ENCODE data around the gene KLK3. TPM values are rescaled to one million over a fixed set of nuclear protein-coding genes. Genes with fewer than 3 reads are reported as not detected.

Gene KLK3
- total RNA-seq, 1 experiment from 2014 or later = not detected

- no TSS peak for BruUV-seq (replicated peaks)
- CTCF ChIA-PET = no interaction called here
- TF ChIP-seq CEBPB (IDR thresholded peaks at IDR 0.05; ENCODE audit: low read depth) (no peak), ZBTB33 (IDR thresholded peaks at IDR 0.05; ENCODE audit: extremely low read depth, insufficient replicate concordance, low read length) (no peak), SIN3A (IDR thresholded peaks at IDR 0.05; ENCODE audit: low read depth) (no peak), ZNF274 (IDR thresholded peaks at IDR 0.05; ENCODE audit: low read depth, low read length) (no peak), SRF (IDR thresholded peaks at IDR 0.05; ENCODE audit: low read depth) (no peak), REST (IDR thresholded peaks at IDR 0.05; ENCODE audit: low read depth) (no peak), POLR2A (IDR thresholded peaks at IDR 0.05; ENCODE audit: borderline replicate concordance, extremely low read depth, insufficient read depth, insufficient read length) (no peak), ZFX (IDR thresholded peaks at IDR 0.05) (no peak), JUND (IDR thresholded peaks at IDR 0.05) (no peak), EGR1 (IDR thresholded peaks at IDR 0.05; ENCODE audit: low read depth) (no peak), POLR2AphosphoS5 (IDR thresholded peaks at IDR 0.05; ENCODE audit: low read depth, low read length) (no peak), YY1 (IDR thresholded peaks at IDR 0.05; ENCODE audit: extremely low read depth, insufficient replicate concordance, low read depth, low read length) (no peak), SP1 (IDR thresholded peaks at IDR 0.05; ENCODE audit: low read depth) (no peak), ELF1 (IDR thresholded peaks at IDR 0.05; ENCODE audit: borderline replicate concordance, low read depth) (no peak), EZH2phosphoT487 (IDR thresholded peaks at IDR 0.05; ENCODE audit: borderline replicate concordance) (no peak), EZH2 (IDR thresholded peaks at IDR 0.05) (no peak), FOSL1 (IDR thresholded peaks at IDR 0.05; ENCODE audit: low read depth) (no peak), TCF7L2 (IDR thresholded peaks at IDR 0.05; ENCODE audit: borderline replicate concordance, extremely low read depth, insufficient read depth, insufficient read length) (no peak), MAX (IDR thresholded peaks at IDR 0.05) (no peak)
- TF ChIP-seq, protein P1, sequence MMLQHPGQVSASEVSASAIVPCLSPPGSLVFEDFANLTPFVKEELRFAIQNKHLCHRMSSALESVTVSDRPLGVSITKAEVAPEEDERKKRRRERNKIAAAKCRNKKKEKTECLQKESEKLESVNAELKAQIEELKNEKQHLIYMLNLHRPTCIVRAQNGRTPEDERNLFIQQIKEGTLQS (IDR thresholded peaks at IDR 0.05) = no peak
- Histone ChIP-seq H3K36me3 (ENCODE audit: control insufficient read depth in 1 of 2, insufficient read depth in 2 of 2, low read length in 2 of 2) (no peaks in the 10 kb centered on the region), H3K27ac (ENCODE audit: low read depth, low read length) (no peak overlapping the region), H2AFZ (ENCODE audit: low read depth, low read length, poor library complexity, severe bottlenecking) (no peak overlapping the region), H3K9me3 (ENCODE audit: control insufficient read depth in 1 of 2, insufficient read depth in 1 of 2, low read depth in 1 of 2, low read length in 2 of 2) (peaks cover 0 to 11% of the 10 kb centered on the region in 2 experiments; a peak in 1 of 4 replicates), H3K4me1 (ENCODE audit: control insufficient read depth in 1 of 2, insufficient read depth in 2 of 2, low read length in 2 of 2) (no peaks in the 10 kb centered on the region), H3K4me2 (ENCODE audit: low read length) (no peak overlapping the region), H4K20me1 (ENCODE audit: insufficient read depth) (no peaks in the 10 kb centered on the region), H3K27me3 (ENCODE audit: insufficient read depth, low read length) (peaks cover 17% of the 10 kb centered on the region; the same call in 1 of the 2 replicates), H3K9ac (ENCODE audit: low read length) (no peak overlapping the region), H3K9me2 (ENCODE audit: insufficient read depth) (no peaks in the 10 kb centered on the region), H3K4me3 (replicated peaks in 1 of 2; ENCODE audit: low read depth in 1 of 2, low read length in 2 of 2) (no peak overlapping the region), H3K79me2 (ENCODE audit: insufficient read depth, low read length) (no peaks in the 10 kb centered on the region)
- no peak for ATAC-seq
- POLR2A ChIA-PET = no interaction called here
- RAD21 ChIA-PET (ENCODE audit: low non-redundant PET in 1 of 2, low total read pairs in 2 of 2, uncharacterized antibody in 2 of 2, unreplicated experiment in 2 of 2) = no interaction called here
- intact Hi-C loops (cut with micrococcal nuclease) = no loop called here
- no peak for DNase-seq (ENCODE audit: low read depth, low spot score)
Measured at GRCh38 chr19:50861496-50862286, 7.0 kb downstream of the KLK3 start.
